Gastrocnemius medialis (tissue), 4 donors: ENCODE data around the gene EDNRB. TPM values are rescaled to one million over a fixed set of nuclear protein-coding genes. Genes with fewer than 3 reads are reported as not detected.

ENCODE experiments used
- ATAC-seq, 2 donors: fragments of 150-250 bp; one replicate each; pipeline ENCODE4 v1.9.1; 2016
- DNase-seq, 2 donors: peaks; one replicate each; pipeline ENCODE4 v3.0.0-alpha.2; 2019
- H3K27ac ChIP-seq, 4 donors: fragments of 200-600 bp; sonication (generic); 1 replicate in 1 of 4; 2 replicates in 3 of 4; pipeline ENCODE4 v1.5.1; 2016 to 2018; ENCODE audit warnings: mild to moderate bottlenecking in 2 of 4, moderate library complexity in 1 of 4
- H3K27me3 ChIP-seq, 3 donors: fragments of 200-600 bp; sonication (generic) in 2 of 3; 1 replicate in 1 of 3; 2 replicates in 2 of 3; pipeline versions ENCODE4 v1.5.1 to v1.6.0; 2016 to 2019; ENCODE audit warnings: mild to moderate bottlenecking in 1 of 3, moderate library complexity in 1 of 3
- H3K36me3 ChIP-seq, 2 donors: fragments of 200-600 bp; sonication (generic) in 1 of 2; one replicate each; pipeline ENCODE4 v1.5.1; 2017 to 2018
- H3K4me1 ChIP-seq, 2 donors: fragments of 200-600 bp; sonication (generic) in 1 of 2; one replicate each; pipeline ENCODE4 v1.5.1; 2016 to 2017; ENCODE audit warnings: mild to moderate bottlenecking in 2 of 2
- H3K4me3 ChIP-seq, 4 donors: fragments of 200-600 bp; sonication (generic) in 3 of 4; 1 replicate in 1 of 4; 2 replicates in 3 of 4; pipeline ENCODE4 v1.5.1; 2016 to 2019; ENCODE audit warnings: mild to moderate bottlenecking in 2 of 4
- H3K9me3 ChIP-seq, 3 donors: fragments of 200-600 bp; sonication (generic) in 2 of 3; 1 replicate in 1 of 3; 2 replicates in 2 of 3; pipeline ENCODE4 v1.5.1; 2016 to 2019
- CTCF ChIP-seq, 5 experiments: fragments of 450-650 bp in 3 of 5; fragments of 200-600 bp in 2 of 5; sonication (generic) in 2 of 5; IDR thresholded peaks in 4 of 5; conservative IDR thresholded peaks in 1 of 5; 1 replicate in 4 of 5; 2 replicates in 1 of 5; pipeline ENCODE4 v1.5.1; 2016 to 2019; ENCODE audit warnings: antibody characterized with exemption in 5 of 5, mild to moderate bottlenecking in 3 of 5, moderate library complexity in 3 of 5
- POLR2A ChIP-seq, 2 donors: fragments of 450-650 bp; IDR thresholded peaks; one replicate each; pipeline ENCODE4 v1.6.1; 2017; ENCODE audit warnings: antibody characterized with exemption in 2 of 2, mild to moderate bottlenecking in 2 of 2, moderate library complexity in 2 of 2
- in situ Hi-C, 4 donors: fragments of 200-750 bp; cut with MboI; loops; one replicate each; pipeline versions ENCODE4 v1.15.0 to v1.8.0; 2017; ENCODE audit warnings: low sequenced_read_pairs in 4 of 4
- intact Hi-C: fragments of 100-400 bp; cut with DNase I; formaldehyde crosslinking; loops from one replicate; pipeline ENCODE4 v1.15.1; 2023; ENCODE audit warnings: low total_unique reads
- total RNA-seq, 4 donors: library from RNA; depleted of rRNA; stranded (reverse); fragments of >200 nt; gene quantifications; one replicate each; pipeline versions ENCODE4 v1.1.0 to v1.2.3, GENCODE V29; 2016

EDNRB gene
- total RNA-seq, 4 donors from 2014 or later, result 13.6 to 35.1 (median 20.1) TPM

DNA sequence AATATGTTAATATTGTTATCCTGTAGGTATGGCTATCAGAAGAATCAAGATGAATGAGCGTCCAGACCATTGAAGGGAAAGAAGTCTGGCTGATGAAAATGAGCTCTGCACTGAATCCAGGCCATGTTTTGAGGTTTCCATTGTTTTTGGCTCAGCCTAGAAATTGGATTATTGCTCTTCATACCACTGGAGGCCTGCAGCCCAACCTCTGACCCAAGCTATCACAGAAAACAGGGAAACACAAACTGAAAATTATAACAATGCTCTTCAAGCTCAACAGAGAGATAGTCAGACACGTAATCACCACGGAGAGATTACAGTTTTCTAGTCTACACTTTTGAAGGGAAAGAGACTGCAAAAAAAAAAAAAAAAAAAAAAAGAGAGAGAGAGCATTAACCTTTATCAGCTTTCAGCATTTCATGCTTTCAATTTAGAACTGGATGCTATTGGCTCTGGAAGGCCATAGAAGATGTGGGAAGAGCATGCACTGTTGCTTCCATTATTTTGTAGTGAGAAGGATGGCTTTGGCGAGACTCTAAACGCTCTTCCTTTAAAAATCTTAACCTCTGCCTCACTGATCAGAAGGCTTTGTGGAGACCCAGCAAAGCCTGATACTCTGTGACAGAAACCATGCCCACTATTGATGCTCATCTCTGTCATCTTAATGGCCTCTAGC lies 10.8 kb downstream of the EDNRB start:
- no peaks in the 10 kb centered on the region for H3K36me3 ChIP-seq
- ATAC-seq (no peak), DNase-seq (no peak)
- TF ChIP-seq POLR2A (IDR thresholded peaks at IDR 0.05), result no peak
- no peak for TF ChIP-seq CTCF (IDR thresholded peaks at IDR 0.05 in 4 of 5, conservative IDR thresholded peaks at IDR 0.05 in 1 of 5)
- no peaks in the 10 kb centered on the region for H3K27me3 ChIP-seq
- intact Hi-C loops (no loop called here), in situ Hi-C loops (no loop called here)
- H3K4me1 ChIP-seq, result no peaks in the 10 kb centered on the region
- H3K9me3 ChIP-seq, result no peaks in the 10 kb centered on the region
- no peak overlapping the region for H3K27ac ChIP-seq
- no peak overlapping the region for H3K4me3 ChIP-seq

DNA sequence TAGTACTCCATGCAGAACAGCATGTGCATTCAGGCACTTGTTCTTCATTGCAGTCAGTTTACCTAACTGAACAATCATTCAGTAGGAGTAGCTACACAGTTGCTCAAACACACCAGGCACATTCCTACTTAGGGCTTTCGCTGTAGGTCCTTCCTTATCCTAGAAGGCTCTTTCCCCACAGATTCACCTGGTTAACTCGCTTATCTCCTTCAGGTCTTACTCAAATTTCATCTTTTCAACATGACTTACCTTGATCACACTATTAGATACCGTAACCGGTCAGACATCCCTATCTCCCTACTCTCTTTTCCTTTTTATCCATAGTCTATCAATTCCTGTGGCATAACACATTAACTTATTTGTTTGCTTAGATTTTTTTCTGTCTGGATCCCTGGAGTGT lies 14.6 kb downstream of the EDNRB start:
- no peaks in the 10 kb centered on the region for H3K4me1 ChIP-seq
- DNase-seq (no peak), ATAC-seq (no peak)
- H3K36me3 ChIP-seq, result no peaks in the 10 kb centered on the region
- TF ChIP-seq CTCF (IDR thresholded peaks at IDR 0.05 in 4 of 5, conservative IDR thresholded peaks at IDR 0.05 in 1 of 5), result no peak
- TF ChIP-seq POLR2A (IDR thresholded peaks at IDR 0.05), result no peak
- H3K27ac ChIP-seq, result no peak overlapping the region
- in situ Hi-C loops, result no loop called here
- no peak overlapping the region for H3K4me3 ChIP-seq
- no peaks in the 10 kb centered on the region for H3K9me3 ChIP-seq
- intact Hi-C loops, result no loop called here
- no peaks in the 10 kb centered on the region for H3K27me3 ChIP-seq

DNA sequence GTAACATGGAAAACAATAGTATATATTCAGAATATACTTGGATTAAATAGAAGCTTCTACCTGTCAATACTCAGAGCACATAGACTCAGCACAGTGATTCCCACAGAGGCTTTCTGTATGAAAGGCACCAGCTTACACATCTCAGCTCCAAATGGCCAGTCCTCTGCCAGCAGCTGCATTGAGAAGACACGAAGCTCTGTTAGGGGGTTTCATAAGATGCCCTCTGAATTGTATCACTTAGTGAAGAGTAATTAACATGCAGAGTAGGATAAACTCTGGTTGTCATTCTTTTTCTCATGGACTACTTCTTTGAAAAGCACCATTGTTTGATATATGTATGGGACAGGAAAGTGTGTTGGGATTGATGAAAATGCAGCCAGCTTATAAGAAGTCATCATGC lies 15.2 kb downstream of the EDNRB start:
- no peaks in the 10 kb centered on the region for H3K27me3 ChIP-seq
- TF ChIP-seq CTCF (IDR thresholded peaks at IDR 0.05 in 4 of 5, conservative IDR thresholded peaks at IDR 0.05 in 1 of 5) (no peak), POLR2A (IDR thresholded peaks at IDR 0.05) (no peak)
- DNase-seq, result no peak
- ATAC-seq, result no peak
- in situ Hi-C loops (no loop called here), intact Hi-C loops (no loop called here)
- H3K4me1 ChIP-seq, result no peaks in the 10 kb centered on the region
- H3K4me3 ChIP-seq, result no peak overlapping the region
- H3K36me3 ChIP-seq, result no peaks in the 10 kb centered on the region
- no peaks in the 10 kb centered on the region for H3K9me3 ChIP-seq
- H3K27ac ChIP-seq, result no peak overlapping the region

GRCh38 chr13:77902319-77902963 lies 16.2 kb downstream of the EDNRB start:
- Histone ChIP-seq H3K4me1 (no peaks in the 10 kb centered on the region), H3K36me3 (no peaks in the 10 kb centered on the region), H3K9me3 (no peaks in the 10 kb centered on the region), H3K4me3 (no peak overlapping the region), H3K27me3 (no peaks in the 10 kb centered on the region), H3K27ac (no peak overlapping the region)
- TF ChIP-seq POLR2A (IDR thresholded peaks at IDR 0.05) (no peak), CTCF (IDR thresholded peaks at IDR 0.05 in 4 of 5, conservative IDR thresholded peaks at IDR 0.05 in 1 of 5) (no peak)
- in situ Hi-C loops (no loop called here), intact Hi-C loops (no loop called here)
- DNase-seq (no peak), ATAC-seq (no peak)
